NB4 (cell line): ENCODE measurements around the gene KLK14.

Source experiments
- POLR2A ChIP-seq: IDR thresholded peaks from 2 replicates; pipeline ENCODE4 v1.6.1; 2011; ENCODE audit warnings: mild to moderate bottlenecking; ENCODE audit not compliant: insufficient read length; ENCODE audit errors: extremely low read depth
- TF ChIP-seq, protein P1 (sequence below): IDR thresholded peaks from one replicate; pipeline ENCODE4 v1.5.1; 2012; ENCODE audit warnings: low read depth, low read length

DNA sequence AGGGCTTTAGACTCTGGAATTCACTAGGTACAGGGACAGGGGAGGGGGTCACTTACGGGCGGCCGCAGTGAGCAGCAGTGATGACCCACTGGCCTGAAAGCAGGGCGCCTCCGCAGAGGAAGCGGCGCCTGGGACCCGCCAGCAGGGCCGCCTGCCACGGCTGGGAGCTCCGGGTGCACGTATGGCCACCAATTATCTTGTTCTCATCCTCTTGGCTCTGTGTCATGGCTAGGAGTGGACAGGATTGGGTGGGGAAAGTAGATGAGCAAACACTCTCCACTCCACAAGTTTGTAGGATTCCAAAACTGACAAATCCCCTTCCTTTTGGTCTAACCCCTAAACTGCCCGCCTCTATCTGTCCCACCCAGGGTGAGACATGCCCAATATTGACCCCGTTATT, 1.2 kb downstream of the KLK14 start:
- TF ChIP-seq, protein P1, sequence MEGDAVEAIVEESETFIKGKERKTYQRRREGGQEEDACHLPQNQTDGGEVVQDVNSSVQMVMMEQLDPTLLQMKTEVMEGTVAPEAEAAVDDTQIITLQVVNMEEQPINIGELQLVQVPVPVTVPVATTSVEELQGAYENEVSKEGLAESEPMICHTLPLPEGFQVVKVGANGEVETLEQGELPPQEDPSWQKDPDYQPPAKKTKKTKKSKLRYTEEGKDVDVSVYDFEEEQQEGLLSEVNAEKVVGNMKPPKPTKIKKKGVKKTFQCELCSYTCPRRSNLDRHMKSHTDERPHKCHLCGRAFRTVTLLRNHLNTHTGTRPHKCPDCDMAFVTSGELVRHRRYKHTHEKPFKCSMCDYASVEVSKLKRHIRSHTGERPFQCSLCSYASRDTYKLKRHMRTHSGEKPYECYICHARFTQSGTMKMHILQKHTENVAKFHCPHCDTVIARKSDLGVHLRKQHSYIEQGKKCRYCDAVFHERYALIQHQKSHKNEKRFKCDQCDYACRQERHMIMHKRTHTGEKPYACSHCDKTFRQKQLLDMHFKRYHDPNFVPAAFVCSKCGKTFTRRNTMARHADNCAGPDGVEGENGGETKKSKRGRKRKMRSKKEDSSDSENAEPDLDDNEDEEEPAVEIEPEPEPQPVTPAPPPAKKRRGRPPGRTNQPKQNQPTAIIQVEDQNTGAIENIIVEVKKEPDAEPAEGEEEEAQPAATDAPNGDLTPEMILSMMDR, result no peak
- no peak for TF ChIP-seq POLR2A
